CD4-positive, alpha-beta T cell treated with Interferon alpha-2 for 1 hour (primary cell): ENCODE measurements around the gene RPS6KC1.
A peak's percentile ranks its signal among the peaks of the same experiment; 100 is the strongest.
"Not testable (repeated sequence)": the region's sequence is repeated elsewhere in the genome, so short reads cannot be mapped to it uniquely, and the experiment has no call there.

Source experiments
- DNase-seq, 2 donors: peaks; one replicate each; pipeline ENCODE4 v3.0.0-alpha.2; 2020 to 2022

The RPS6KC1 gene

GRCh38 chr1:213163278-213163711 is 112.3 kb downstream of the RPS6KC1 start:
- no peak for DNase-seq

- DNase-seq, result no peak
Observed at GRCh38 chr1:213164561-213164960, 113.5 kb downstream of the RPS6KC1 start.

- no peak for DNase-seq
Observed at GRCh38 chr1:213166852-213167251, 115.8 kb downstream of the RPS6KC1 start.

- no peak for DNase-seq
Observed at GRCh38 chr1:213171711-213172110, 120.7 kb downstream of the RPS6KC1 start.

GRCh38 chr1:213176341-213176740 is 125.3 kb downstream of the RPS6KC1 start:
- no peak for DNase-seq

- no peak for DNase-seq
Observed at GRCh38 chr1:213179784-213180183, 128.7 kb downstream of the RPS6KC1 start.

GRCh38 chr1:213180833-213181232 is 129.8 kb downstream of the RPS6KC1 start:
- no peak for DNase-seq

- DNase-seq, result no peak
Observed at GRCh38 chr1:213183036-213183672, 132.1 kb downstream of the RPS6KC1 start.

GRCh38 chr1:213186168-213186567 is 135.1 kb downstream of the RPS6KC1 start:
- DNase-seq, result no peak

- DNase-seq, result no peak
Observed at GRCh38 chr1:213192026-213192425, 141.0 kb downstream of the RPS6KC1 start.

GRCh38 chr1:213194383-213194782 is 143.3 kb downstream of the RPS6KC1 start:
- DNase-seq, result no peak

- DNase-seq, result no peak
Observed at GRCh38 chr1:213194855-213195254, 143.8 kb downstream of the RPS6KC1 start.

GRCh38 chr1:213196328-213197054 is 145.4 kb downstream of the RPS6KC1 start:
- DNase-seq, result not testable (repeated sequence)

- no peak for DNase-seq
Observed at GRCh38 chr1:213200630-213201029, 149.6 kb downstream of the RPS6KC1 start.

- no peak for DNase-seq
Observed at GRCh38 chr1:213201380-213202155, 150.5 kb downstream of the RPS6KC1 start.

GRCh38 chr1:213211201-213211600 is 160.2 kb downstream of the RPS6KC1 start:
- no peak for DNase-seq

GRCh38 chr1:213219076-213219475 is 168.0 kb downstream of the RPS6KC1 start:
- DNase-seq, result not testable (repeated sequence)

- no peak for DNase-seq
Observed at GRCh38 chr1:213221209-213221608, 170.2 kb downstream of the RPS6KC1 start.

- DNase-seq, result no peak
Observed at GRCh38 chr1:213227458-213227857, 176.4 kb downstream of the RPS6KC1 start.

GRCh38 chr1:213231795-213232231 is 180.8 kb downstream of the RPS6KC1 start:
- no peak for DNase-seq

GRCh38 chr1:213242883-213243282 is 191.8 kb downstream of the RPS6KC1 start:
- DNase-seq, result no peak

- peak in 1 of 2 donors; percentile 38 for DNase-seq
Observed at GRCh38 chr1:213244664-213245091, 193.6 kb downstream of the RPS6KC1 start.

- no peak for DNase-seq
Observed at GRCh38 chr1:213245260-213245910, 194.3 kb downstream of the RPS6KC1 start.
